ENCODE data around the gene VPS33A.

GRCh38 chr12:122283680-122284079 lies 17.4 kb upstream of the VPS33A start:
- no peak for TF ChIP-seq CTCF (IDR thresholded peaks at IDR 0.05; ENCODE audit: insufficient read depth, low read length)
- no peak for TF ChIP-seq POLR2AphosphoS5 (IDR thresholded peaks at IDR 0.05; ENCODE audit: low read depth)
- TF ChIP-seq REST (IDR thresholded peaks at IDR 0.05; ENCODE audit: insufficient replicate concordance, low read depth): no peak
- TF ChIP-seq SPI1 (IDR thresholded peaks at IDR 0.05; ENCODE audit: borderline replicate concordance, low read depth): no peak
